Measurements from ENCODE around the gene SMC1B.
"Not testable (repeated sequence)": the region's sequence is repeated elsewhere in the genome, so short reads cannot be mapped to it uniquely, and the experiment has no call there.

SMC1B gene

GRCh38 chr22:45344334-45344733 is 69.1 kb downstream of the SMC1B start:
- DNase-seq = no peak

GRCh38 chr22:45343143-45343542 is 70.3 kb downstream of the SMC1B start:
- DNase-seq = no peak

GRCh38 chr22:45341498-45341897 is 71.9 kb downstream of the SMC1B start:
- DNase-seq = no peak

- DNase-seq = no peak
Measured at GRCh38 chr22:45340323-45340722, 73.1 kb downstream of the SMC1B start.

- DNase-seq = no peak
Measured at GRCh38 chr22:45338795-45339194, 74.6 kb downstream of the SMC1B start.

- no peak for DNase-seq
Measured at GRCh38 chr22:45337536-45337935, 75.9 kb downstream of the SMC1B start.

GRCh38 chr22:45336971-45337431 is 76.4 kb downstream of the SMC1B start:
- DNase-seq = no peak

GRCh38 chr22:45335854-45336522 is 77.4 kb downstream of the SMC1B start:
- no peak for DNase-seq

- DNase-seq = no peak
Measured at GRCh38 chr22:45335021-45335818, 78.2 kb downstream of the SMC1B start.

GRCh38 chr22:45334528-45334927 is 78.9 kb downstream of the SMC1B start:
- no peak for DNase-seq

- DNase-seq = no peak
Measured at GRCh38 chr22:45334068-45334467, 79.3 kb downstream of the SMC1B start.

GRCh38 chr22:45332001-45332400 is 81.4 kb downstream of the SMC1B start:
- no peak for DNase-seq

GRCh38 chr22:45331486-45331885 is 81.9 kb downstream of the SMC1B start:
- no peak for DNase-seq

- no peak for DNase-seq
Measured at GRCh38 chr22:45330548-45330947, 82.9 kb downstream of the SMC1B start.

GRCh38 chr22:45329530-45329936 is 83.9 kb downstream of the SMC1B start:
- DNase-seq = no peak

GRCh38 chr22:45328822-45329529 is 84.4 kb downstream of the SMC1B start:
- no peak for DNase-seq

- not testable (repeated sequence) for DNase-seq
Measured at GRCh38 chr22:45328261-45328660, 85.1 kb downstream of the SMC1B start.

- DNase-seq = no peak
Measured at GRCh38 chr22:45324311-45324711, 89.1 kb downstream of the SMC1B start.

- DNase-seq = no peak
Measured at GRCh38 chr22:45323695-45324094, 89.7 kb downstream of the SMC1B start.

- DNase-seq = no peak
Measured at GRCh38 chr22:45322873-45323525, 90.4 kb downstream of the SMC1B start.

GRCh38 chr22:45321827-45322226 is 91.6 kb downstream of the SMC1B start:
- no peak for DNase-seq

GRCh38 chr22:45320357-45320976 is 92.9 kb downstream of the SMC1B start:
- DNase-seq = no peak

GRCh38 chr22:45319324-45319685 is 94.1 kb downstream of the SMC1B start:
- no peak for DNase-seq

All from activated CD4-positive, CD25-positive, alpha-beta regulatory T cell (primary cell).